GM18867 (cell line): Measurements from ENCODE around the gene MDH1.
"Not testable (repeated sequence)": the region's sequence is repeated elsewhere in the genome, so short reads cannot be mapped to it uniquely, and the experiment has no call there.

ENCODE experiments used
- ATAC-seq: cut with Tn5 transposase; IDR thresholded peaks from one replicate; pipeline ENCODE4 v1.9.1; 2021; ENCODE audit warnings: mild to moderate bottlenecking, moderate library complexity; ENCODE audit not compliant: unreplicated experiment

Gene MDH1

GRCh38 chr2:63588385-63589147 is at the start of gene MDH1, which contains the start of gene WDPCP:
TSS of gene MDH1 (plus strand) at chr2:63588963. CDS start at chr2:63589044, 81 bp downstream.
TSS of gene WDPCP (minus strand) at chr2:63588477. CDS start at chr2:63588271, 206 bp downstream.
- peak; percentile 89 for ATAC-seq

GRCh38 chr2:63539416-63540162 is 49.2 kb upstream of the MDH1 start:
- no peak for ATAC-seq

- ATAC-seq, result no peak
Observed at GRCh38 chr2:63544017-63544627, 44.6 kb upstream of the MDH1 start.

- ATAC-seq, result no peak
Observed at GRCh38 chr2:63545023-63545422, 43.7 kb upstream of the MDH1 start.

- ATAC-seq, result no peak
Observed at GRCh38 chr2:63553049-63553448, 35.7 kb upstream of the MDH1 start.

GRCh38 chr2:63555299-63555698 is 33.5 kb upstream of the MDH1 start:
- ATAC-seq, result no peak

- no peak for ATAC-seq
Observed at GRCh38 chr2:63555931-63556330, 32.8 kb upstream of the MDH1 start.

GRCh38 chr2:63557819-63558218 is 30.9 kb upstream of the MDH1 start:
- not testable (repeated sequence) for ATAC-seq

GRCh38 chr2:63558922-63559321 is 29.8 kb upstream of the MDH1 start:
- ATAC-seq, result not testable (repeated sequence)

- no peak for ATAC-seq
Observed at GRCh38 chr2:63562751-63563150, 26.0 kb upstream of the MDH1 start.

- peak; percentile 82 for ATAC-seq
Observed at GRCh38 chr2:63569740-63570139, 19.0 kb upstream of the MDH1 start.

- no peak for ATAC-seq
Observed at GRCh38 chr2:63571291-63571690, 17.5 kb upstream of the MDH1 start.

- ATAC-seq, result no peak
Observed at GRCh38 chr2:63572001-63572400, 16.8 kb upstream of the MDH1 start.

- not testable (repeated sequence) for ATAC-seq
Observed at GRCh38 chr2:63573026-63573425, 15.7 kb upstream of the MDH1 start.

GRCh38 chr2:63573726-63574345 is 14.9 kb upstream of the MDH1 start:
- ATAC-seq, result not testable (repeated sequence)

GRCh38 chr2:63576546-63576945 is 12.2 kb upstream of the MDH1 start:
- no peak for ATAC-seq

- no peak for ATAC-seq
Observed at GRCh38 chr2:63578767-63579166, 10.0 kb upstream of the MDH1 start.

- no peak for ATAC-seq
Observed at GRCh38 chr2:63580651-63581297, 8.0 kb upstream of the MDH1 start.

- no peak for ATAC-seq
Observed at GRCh38 chr2:63581298-63581961, 7.3 kb upstream of the MDH1 start.

GRCh38 chr2:63582873-63583272 is 5.9 kb upstream of the MDH1 start:
- ATAC-seq, result no peak
